Right lobe of liver (tissue), 6 donors: ENCODE data around the gene ADAMTS3. TPM values are rescaled to one million over a fixed set of nuclear protein-coding genes. Genes with fewer than 3 reads are reported as not detected.

Experiments
- ATAC-seq, 4 donors: fragments of 200-7000 bp; cut with Tn5 transposase; one replicate each; pipeline ENCODE4 v1.9.1; 2020; ENCODE audit warnings: mild to moderate bottlenecking in 4 of 4, moderate library complexity in 4 of 4
- DNase-seq, 3 donors: peaks; one replicate each; pipeline ENCODE4 v3.0.0-alpha.2; 2020
- H3K27ac ChIP-seq, 3 donors: fragments of 200-600 bp; one replicate each; pipeline ENCODE4 v1.8.0; 2022
- H3K27me3 ChIP-seq, 2 donors: fragments of 200-600 bp; one replicate each; pipeline ENCODE4 v1.8.0; 2022
- H3K36me3 ChIP-seq, 4 donors: fragments of 200-600 bp; sonication (generic) in 1 of 4; one replicate each; pipeline versions ENCODE4 v1.5.1 to v1.8.0; 2017 to 2022; ENCODE audit warnings: control low read depth in 1 of 4
- H3K4me1 ChIP-seq, 4 donors: fragments of 200-600 bp; sonication (generic) in 1 of 4; one replicate each; pipeline versions ENCODE4 v1.5.1 to v1.8.0; 2017 to 2022; ENCODE audit warnings: control low read depth in 1 of 4
- H3K4me3 ChIP-seq, 3 donors: fragments of 200-600 bp; one replicate each; pipeline ENCODE4 v1.8.0; 2022
- H3K9me3 ChIP-seq, 4 donors: fragments of 200-600 bp; sonication (generic) in 1 of 4; one replicate each; pipeline versions ENCODE4 v1.5.1 to v1.8.0; 2017 to 2022; ENCODE audit warnings: control low read depth in 1 of 4
- CTCF ChIP-seq, 4 donors: fragments of 200-600 bp in 3 of 4; fragments of 450-650 bp in 1 of 4; IDR thresholded peaks; one replicate each; pipeline versions ENCODE4 v1.5.1 to v1.8.0; 2016 to 2022; ENCODE audit warnings: antibody characterized with exemption in 4 of 4, mild to moderate bottlenecking in 2 of 4
- POLR2A ChIP-seq: fragments of 450-650 bp; IDR thresholded peaks from one replicate; pipeline ENCODE4 v1.6.1; 2017; ENCODE audit warnings: antibody characterized with exemption, mild to moderate bottlenecking
- WGBS: methylation state at CpG from one replicate; pipeline ENCODE4 v1.1.6; 2018; ENCODE audit warnings: low coverage, low lambda C conversion rate; ENCODE audit not compliant: insufficient coverage; ENCODE audit errors: missing lambda C conversion rate; 5-methylcytosine and 5-hydroxymethylcytosine counted together
- intact Hi-C, 2 donors: fragments of 100-400 bp; cut with DNase I; formaldehyde crosslinking; loops; one replicate each; pipeline versions ENCODE4 v1.11.2 to v1.14.1; 2022
- total RNA-seq, 6 experiments: library from RNA; depleted of rRNA in 2 of 6; stranded (reverse); fragments of >200 nt in 2 of 6; fragmentation: NEBNext Ultra II Directional in 3 of 6; extraction: Animal tissue kit (Norgen Biotek cat#: 25700) in 3 of 6; gene quantifications; one replicate each; pipeline versions ENCODE4 v1.1.0 to v1.2.4, GENCODE V29; 2016 to 2023
- donor health status: DM: no; HTN: yes; CAD: no.
- donor health status: DM: no; HTN: no; CAD: no.
- donor health status: DM: no; HTN: no; CAD: no.
- donor health status: DM: no; HTN: yes; CAD: no.
- donor health status: DM: no; HTN: yes; CAD: no.

ADAMTS3 gene
- total RNA-seq, 6 experiments from 2014 or later: 0.12 to 0.64 (median 0.42) TPM

- Histone ChIP-seq H3K9me3 (no peaks in the 10 kb centered on the region), H3K27ac (no peak overlapping the region), H3K4me1 (no peaks in the 10 kb centered on the region), H3K36me3 (no peaks in the 10 kb centered on the region), H3K4me3 (no peak overlapping the region), H3K27me3 (no peaks in the 10 kb centered on the region)
- WGBS: 33% methylated on average over 2 of the region's 2 CpGs
- ATAC-seq: peak; percentile 56 to 71 (median 65)
- intact Hi-C loops: no loop called here
- peak; percentile 48 to 72 (median 64) for TF ChIP-seq CTCF (IDR thresholded peaks at IDR 0.05)
- TF ChIP-seq POLR2A: no peak
- DNase-seq: no peak
Measured at GRCh38 chr4:72326692-72327632, 242.1 kb downstream of the ADAMTS3 start.

GRCh38 chr4:72325215-72325614 lies 243.8 kb downstream of the ADAMTS3 start:
- Histone ChIP-seq H3K4me1 (no peaks in the 10 kb centered on the region), H3K4me3 (no peak overlapping the region), H3K27ac (no peak overlapping the region), H3K27me3 (no peaks in the 10 kb centered on the region), H3K36me3 (no peaks in the 10 kb centered on the region), H3K9me3 (no peaks in the 10 kb centered on the region)
- no peak for DNase-seq
- ATAC-seq: no peak
- intact Hi-C loops: no loop called here
- TF ChIP-seq POLR2A: no peak
- no peak for TF ChIP-seq CTCF (IDR thresholded peaks at IDR 0.05)

GRCh38 chr4:72323227-72323626 lies 245.8 kb downstream of the ADAMTS3 start:
- Histone ChIP-seq H3K27ac (no peak overlapping the region), H3K4me1 (no peaks in the 10 kb centered on the region), H3K9me3 (no peaks in the 10 kb centered on the region), H3K27me3 (no peaks in the 10 kb centered on the region), H3K36me3 (no peaks in the 10 kb centered on the region), H3K4me3 (no peak overlapping the region)
- ATAC-seq (peak in 2 of 4 donors; percentile 36 to 61), DNase-seq (no peak)
- intact Hi-C loops: no loop called here
- no peak for TF ChIP-seq CTCF (IDR thresholded peaks at IDR 0.05)
- TF ChIP-seq POLR2A: no peak
- WGBS: 35% methylated on average over 2 of the region's 2 CpGs

- H3K9me3 ChIP-seq: no peaks in the 10 kb centered on the region
- WGBS: 82% methylated on average over 6 of the region's 6 CpGs
- H3K36me3 ChIP-seq: no peaks in the 10 kb centered on the region
- no peak for TF ChIP-seq POLR2A
- TF ChIP-seq CTCF (IDR thresholded peaks at IDR 0.05): no peak
- ATAC-seq (no peak), DNase-seq (no peak)
- H3K27ac ChIP-seq: no peak overlapping the region
- no peak overlapping the region for H3K4me3 ChIP-seq
- no peaks in the 10 kb centered on the region for H3K27me3 ChIP-seq
- H3K4me1 ChIP-seq: peaks cover 0 to 7% (median 0%) of the 10 kb centered on the region in 4 donors
- intact Hi-C loops: no loop called here
Measured at GRCh38 chr4:72320223-72320948, 248.6 kb downstream of the ADAMTS3 start.
